IPS DF 4.7 (cell line): ENCODE data around the gene ADCY5.
A peak's percentile ranks its signal among the peaks of the same experiment; 100 is the strongest.

ENCODE experiments used
- DNase-seq: peaks from one replicate; pipeline ENCODE4 v3.0.0-alpha.2; 2013; ENCODE audit warnings: low spot score; ENCODE audit errors: extremely low read depth

ADCY5 gene

DNA sequence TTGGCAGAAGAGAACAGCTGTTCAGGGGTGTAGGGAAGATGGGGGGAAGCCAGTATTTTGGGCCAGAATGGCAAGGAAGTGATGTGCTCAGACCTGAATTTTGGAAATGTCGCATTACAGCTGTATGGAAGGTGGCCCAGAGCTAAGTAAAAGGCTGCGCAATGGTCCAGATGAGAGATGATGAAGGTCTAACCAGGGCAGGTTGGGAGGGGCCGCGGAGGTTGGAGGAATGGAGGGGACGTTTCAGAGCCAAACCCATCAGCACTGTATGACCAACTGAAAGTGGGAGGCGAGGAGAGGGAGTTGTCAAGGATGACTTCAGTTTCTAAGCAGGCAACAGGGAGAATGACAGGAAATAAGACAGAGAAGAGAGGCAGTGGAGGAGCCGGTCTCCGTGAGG lies 60.8 kb downstream of the ADCY5 start:
- no peak for DNase-seq

DNA sequence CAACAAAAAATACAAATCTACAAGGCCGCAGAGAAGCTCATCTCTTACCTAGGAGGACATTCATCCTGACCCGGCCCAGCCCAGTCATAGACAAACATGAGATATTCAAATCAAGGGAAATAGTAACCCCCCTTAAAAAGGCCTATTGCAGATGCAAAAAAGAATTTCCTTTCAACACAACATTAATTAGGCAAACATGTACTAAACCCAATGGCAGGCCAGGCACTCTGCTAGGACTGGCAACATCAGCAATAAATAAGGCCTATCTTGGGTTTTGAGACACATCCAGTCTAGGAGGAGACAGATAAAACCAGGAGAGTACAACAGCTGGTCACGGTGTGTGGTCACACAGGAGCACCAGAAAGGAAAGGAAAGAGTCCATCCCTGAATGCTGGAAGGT lies 61.4 kb downstream of the ADCY5 start:
- no peak for DNase-seq

DNA sequence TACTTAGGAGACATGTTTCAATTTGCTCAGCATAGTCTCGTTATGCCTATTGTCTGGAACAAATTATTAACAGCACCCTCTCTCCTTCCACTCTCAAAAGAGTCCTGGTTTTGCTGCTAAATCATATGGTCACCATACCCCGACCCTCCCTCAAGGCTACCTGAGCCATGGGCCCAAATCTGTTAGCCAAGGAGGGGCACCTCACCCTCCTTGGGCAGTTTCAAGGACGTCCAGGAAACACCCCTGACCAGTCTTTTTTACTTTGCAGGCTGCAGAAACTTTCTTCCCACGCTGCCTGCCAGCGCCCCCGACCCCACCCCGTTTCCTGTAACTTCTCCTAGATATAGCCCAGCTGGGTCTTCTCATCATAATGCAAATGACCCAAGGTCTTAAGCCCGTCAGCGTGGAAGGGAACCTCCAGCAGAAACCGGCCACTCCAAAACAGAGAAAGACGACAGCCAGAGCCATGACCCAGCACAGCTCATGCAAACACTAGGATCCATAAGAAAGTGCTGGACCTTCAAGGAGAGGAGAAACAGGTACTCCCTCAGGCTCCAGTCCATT lies 62.3 kb downstream of the ADCY5 start:
- DNase-seq = no peak

DNA sequence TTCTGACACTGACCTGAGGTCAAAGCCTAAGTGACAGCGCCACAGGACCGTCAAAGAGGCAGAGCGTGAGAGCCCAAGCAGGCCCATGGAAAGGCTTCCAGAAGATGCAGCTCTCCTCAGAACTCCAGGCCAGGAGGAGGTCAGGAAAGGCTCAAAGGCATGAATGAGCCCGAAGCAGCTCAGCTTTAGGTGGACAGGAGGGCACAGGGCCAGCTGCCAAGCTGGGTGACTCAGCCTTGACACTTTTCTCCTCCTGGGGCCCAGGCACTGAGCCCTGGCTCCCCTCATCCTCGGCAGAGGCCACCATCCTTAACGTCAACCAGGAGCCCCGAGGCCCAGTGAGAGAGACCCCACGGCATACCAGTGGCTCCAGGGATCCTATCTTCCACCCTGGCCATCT lies 62.9 kb downstream of the ADCY5 start:
- no peak for DNase-seq

DNA sequence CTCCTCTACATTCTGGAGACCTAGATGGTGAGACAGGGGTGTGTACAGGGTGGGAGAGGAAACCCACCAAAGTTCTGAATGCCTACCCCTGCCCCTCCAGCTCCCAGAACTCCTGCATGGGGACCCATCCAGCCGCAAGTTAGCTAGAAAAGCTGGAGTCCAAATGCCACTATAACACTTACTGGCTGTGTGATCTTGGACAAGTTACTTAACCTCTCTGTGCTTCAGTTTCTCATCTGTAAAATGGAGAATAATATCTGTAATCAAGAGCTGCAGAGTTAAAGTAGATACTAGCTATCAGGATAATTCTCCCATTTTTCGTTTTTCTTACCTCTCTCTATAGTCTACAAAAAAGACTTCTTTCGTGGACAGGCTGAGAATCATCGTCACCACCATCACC lies 63.4 kb downstream of the ADCY5 start:
- DNase-seq = no peak

DNA sequence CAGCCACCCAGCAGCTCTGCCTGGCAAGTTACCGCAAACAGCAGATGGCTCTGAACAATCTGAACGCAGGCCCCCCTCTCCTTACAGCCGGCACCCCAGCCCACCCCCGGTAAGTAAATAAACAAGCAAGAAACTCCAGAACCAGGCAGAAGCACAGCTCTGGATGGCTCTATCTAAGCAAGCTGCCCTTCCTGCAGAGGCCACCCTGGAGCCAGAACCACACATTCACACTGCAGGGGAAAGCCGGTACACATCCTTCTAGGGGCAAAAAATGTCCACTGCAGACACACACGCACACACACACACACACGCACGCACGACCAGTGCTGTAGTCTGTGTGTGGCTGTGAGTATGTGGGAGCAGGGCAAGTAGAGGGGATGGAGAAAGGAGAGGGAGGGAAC lies 63.9 kb downstream of the ADCY5 start:
- DNase-seq = no peak

DNA sequence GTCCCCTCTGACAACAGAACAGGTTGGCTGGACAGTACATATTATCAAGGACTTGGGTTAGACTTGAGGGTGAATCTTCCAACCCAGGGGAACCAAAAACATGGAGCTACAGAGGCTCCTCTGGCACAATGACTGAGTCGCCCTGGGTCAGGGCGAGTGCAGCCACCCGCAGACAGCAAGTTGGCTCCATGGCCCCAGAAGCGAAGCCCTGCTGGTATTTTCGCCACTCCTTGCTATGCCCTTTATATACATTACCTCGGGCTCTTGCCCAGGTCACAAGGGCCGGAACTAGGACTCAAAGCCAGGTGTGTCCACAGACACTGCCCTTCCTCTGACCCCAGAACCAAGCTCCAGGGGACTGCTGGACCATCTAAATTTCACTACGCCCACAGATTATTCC lies 64.6 kb downstream of the ADCY5 start:
- no peak for DNase-seq

DNA sequence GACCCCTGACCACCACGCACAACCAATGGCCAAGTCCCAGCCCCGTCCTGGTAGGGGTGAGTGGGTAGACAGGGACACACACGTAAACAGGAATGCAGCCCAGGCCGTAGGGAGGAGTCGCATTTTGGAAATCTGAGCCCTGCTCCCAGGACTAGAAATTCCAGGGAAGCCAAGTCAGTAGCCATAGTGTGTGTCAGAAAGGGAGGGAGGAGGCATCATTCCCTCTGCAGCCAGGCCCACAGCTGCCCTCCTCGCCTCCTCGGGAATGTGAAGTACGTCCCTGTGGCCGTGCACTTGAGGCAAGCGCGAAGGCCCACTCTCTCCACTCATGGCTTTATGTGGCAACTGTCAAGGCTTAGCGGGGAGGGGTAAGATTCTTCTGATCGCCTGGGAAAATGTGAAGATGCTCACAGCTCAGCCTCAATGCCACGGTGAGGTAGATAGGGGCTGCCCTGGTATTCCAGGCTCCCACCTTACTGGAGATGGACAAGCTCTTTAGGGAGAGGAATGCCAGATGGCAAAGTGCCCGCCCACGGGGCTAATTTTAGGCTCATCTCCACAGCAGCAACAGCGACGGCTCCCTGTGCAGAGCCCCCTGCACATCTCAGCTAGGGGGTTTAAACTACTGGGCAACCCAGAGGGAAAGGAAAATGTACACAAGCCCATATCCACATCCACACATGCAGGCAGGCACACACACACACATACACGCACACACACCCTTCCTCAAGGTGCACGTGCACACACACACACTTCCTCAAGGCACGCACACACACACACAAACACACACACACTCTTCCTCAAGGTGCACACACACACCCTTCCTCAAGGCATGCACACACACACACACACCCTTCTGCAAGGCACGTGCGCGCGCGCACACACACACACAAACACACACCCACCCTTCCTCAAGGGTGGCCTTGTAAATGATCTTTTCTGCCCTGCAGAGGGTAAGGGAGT lies 65.5 kb downstream of the ADCY5 start:
- DNase-seq = peak; percentile 11

DNA sequence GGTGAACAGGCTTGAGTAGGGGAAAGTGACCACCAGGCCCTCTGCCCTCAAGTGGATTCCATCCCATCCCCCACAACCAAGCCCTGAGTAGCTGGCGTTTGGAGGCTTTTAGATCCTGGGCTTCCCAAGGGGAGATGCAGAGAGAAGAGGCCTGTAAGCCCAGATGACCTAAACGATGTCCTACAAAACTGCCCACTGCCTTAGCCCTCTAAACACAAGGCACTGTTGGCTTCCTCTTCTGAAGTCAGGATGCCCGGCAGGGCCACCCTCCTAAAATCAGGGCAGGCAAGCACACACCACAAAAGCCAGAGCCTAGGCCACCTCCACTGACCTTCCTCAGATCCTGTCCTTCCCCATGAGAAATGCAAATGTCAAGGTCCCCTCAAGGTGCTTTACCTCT lies 68.6 kb downstream of the ADCY5 start:
- DNase-seq = no peak

DNA sequence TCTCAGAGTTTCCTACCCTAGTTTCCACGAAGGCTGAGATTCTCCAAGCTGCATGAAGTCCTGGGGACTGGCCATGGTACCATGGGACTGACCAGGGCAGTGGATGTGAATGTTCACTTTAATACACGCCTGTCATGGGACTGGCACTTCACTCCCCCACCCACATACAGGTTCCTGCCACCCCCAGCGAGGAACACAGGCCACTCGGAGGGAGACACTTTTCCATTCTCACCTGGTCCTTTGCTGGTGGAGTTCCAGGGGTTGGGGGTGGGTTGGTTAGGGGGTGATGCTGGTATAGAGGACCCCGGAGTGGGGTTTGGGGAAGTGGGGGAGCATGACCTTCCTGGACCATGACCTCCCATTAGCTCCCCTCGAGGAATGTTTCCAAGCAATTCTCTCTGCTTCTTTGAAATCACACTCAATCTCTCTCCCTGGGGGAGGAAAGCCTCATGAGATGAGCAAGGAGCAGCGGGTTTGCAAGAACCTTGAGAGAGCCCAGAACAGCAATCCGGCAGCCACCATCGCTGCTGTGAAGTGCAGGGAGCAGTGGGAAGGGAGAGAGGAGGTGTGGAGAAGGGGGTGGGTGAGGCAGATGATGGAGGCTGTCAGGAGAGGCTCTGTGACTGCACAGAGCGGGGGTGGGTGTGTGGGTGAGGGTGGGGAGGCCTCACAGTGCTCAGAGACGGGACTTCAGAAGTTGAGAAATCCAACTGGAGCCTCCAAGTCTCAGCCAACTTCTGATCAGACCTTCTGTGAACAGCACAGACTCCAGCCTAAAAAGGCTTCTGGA lies 69.7 kb downstream of the ADCY5 start:
- no peak for DNase-seq

DNA sequence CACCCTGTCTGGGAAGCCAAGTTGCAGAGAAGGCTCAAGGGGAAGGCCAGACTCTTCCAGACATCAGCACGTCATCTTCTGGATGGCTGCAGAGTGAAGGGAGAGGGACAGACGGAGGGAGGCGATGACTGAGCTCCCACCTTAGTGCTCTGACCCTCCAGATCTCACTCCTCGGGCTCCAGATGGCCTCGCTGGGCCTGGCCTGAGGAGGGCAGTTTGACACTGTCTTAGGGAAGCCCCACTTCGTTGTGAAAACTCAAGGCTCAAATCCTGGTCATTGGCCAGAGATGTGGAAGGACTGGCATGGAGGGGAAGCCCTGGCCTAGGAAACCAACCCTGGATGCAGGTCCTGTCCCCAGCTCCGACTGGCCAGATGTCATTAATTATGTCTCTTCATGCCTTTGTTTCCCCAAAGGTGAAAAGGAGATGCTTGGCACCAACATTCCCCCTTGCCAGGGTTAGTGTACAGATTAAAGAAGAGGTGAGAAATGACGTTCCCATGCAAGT lies 70.4 kb downstream of the ADCY5 start:
- DNase-seq = no peak

DNA sequence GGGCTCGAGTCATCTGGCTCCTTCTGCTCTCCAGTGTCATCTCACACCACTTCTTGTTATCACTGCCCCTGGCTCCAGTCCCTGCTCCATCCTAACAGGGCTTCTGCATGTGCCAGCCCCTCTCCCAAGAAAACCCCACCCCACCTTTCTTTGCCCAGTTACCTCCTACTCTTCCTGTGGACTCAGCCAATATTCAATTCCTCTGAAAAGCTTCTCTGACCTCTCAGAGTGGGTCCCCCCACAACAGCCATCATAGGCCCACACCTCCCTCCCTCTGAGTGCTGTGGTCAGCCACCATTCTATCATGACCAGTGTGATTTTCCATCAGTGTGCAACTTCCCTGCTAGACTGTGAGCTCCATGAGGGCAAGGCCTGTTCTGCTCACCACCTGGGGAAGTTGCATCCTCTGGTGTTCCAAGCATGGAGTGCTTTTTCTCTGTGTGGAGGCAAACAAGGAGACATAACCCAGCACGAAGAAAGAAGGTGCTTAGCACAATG lies 71.6 kb downstream of the ADCY5 start:
- DNase-seq = no peak

DNA sequence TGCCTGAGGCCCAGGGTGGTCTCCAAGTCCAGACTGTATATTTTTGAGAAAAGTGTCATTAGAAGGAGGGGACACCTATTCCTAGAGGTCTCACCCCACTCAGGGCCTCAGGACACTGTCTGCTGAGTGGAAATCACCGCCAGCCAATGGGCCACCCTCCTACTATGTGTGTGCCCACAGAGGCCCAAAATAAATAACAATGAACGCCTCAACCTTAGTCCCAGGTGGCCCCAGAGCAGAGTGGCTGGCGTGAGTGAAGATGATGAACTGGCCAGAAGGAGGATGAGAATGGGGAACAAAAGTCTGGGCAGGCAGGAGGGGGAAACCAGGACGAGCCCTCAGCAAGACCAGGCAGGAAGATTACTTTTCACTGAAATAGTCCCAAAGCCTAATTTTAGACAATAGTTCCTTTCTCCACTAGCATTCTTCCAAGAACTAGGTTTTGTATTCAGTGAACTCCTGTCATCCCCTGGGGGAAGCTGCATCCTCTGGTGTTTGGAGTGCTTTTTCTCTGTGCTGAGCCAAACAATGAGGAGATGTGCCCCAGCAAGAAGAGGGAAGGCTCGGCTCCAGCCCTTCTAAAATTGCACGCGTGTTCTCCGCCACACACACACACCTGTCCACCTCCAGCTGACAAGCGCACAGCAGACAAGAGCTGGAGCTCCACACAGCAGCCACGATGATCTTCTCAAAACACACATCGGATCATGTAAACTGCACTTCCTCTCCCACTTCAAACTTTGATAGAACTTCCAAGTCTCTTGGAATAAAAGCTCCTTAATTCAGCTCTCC lies 72.2 kb downstream of the ADCY5 start:
- no peak for DNase-seq

DNA sequence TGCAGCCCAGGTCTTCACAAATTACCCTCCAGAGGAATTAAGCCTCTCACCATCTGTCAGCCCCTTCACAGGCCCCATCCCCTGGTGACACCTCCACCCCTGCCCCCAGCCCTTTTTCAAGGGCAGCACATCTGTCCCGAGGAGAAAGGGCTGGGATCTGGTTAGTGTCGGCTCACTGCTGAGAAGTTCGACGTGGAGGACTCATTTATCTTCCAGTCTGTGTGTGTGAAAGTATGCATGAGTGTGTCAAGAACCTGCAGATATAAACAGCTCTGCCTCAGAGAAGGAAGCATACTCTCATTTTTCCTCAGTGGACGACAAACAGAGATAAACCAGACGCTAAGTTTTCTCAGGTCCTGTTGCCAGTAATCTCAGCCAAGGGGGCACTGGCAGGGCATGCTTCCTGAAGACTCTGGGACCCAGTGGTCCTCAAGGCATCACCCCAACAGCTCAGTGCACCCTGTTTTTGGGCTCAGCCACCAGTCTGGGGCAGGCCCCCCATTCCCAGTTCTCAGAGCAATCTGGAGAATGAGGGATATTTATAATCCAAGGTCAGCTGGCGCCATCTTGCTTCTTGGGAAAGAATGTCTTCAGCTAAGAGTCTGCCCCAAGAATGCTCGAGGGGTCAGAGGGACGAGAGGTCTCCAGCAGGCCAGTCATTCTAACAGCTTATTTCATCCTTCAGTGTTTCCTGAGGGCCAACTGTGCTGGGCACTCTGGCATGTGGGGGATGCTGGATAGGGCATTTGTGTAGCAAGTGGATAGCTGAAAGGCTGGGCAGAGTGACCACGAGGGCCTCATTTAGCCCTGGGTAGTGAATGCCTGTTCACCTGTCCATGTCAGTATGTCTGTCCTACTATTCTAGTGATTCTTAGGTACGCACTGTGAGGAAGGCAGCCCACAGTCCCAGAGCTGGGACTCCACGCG lies 73.6 kb downstream of the ADCY5 start:
- no peak for DNase-seq

DNA sequence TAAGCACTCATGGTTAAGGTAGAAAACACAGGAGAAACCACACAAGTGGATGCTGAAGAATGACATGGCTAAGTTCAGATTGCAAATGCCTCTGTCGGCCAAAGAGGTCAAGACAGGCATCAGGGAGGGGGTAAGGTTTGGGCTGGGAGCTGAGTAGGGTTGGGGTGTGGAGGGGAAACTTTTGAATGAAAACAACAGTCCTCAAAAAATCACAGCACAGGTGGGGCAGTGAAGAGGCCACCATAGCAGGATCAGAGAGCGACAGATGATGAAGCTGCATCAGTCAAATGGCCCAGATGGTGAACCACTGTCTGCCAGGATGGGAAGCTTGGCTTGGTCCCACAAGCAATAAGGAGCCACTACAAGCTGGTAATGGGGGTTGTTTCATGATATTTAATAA lies 74.9 kb downstream of the ADCY5 start:
- no peak for DNase-seq

DNA sequence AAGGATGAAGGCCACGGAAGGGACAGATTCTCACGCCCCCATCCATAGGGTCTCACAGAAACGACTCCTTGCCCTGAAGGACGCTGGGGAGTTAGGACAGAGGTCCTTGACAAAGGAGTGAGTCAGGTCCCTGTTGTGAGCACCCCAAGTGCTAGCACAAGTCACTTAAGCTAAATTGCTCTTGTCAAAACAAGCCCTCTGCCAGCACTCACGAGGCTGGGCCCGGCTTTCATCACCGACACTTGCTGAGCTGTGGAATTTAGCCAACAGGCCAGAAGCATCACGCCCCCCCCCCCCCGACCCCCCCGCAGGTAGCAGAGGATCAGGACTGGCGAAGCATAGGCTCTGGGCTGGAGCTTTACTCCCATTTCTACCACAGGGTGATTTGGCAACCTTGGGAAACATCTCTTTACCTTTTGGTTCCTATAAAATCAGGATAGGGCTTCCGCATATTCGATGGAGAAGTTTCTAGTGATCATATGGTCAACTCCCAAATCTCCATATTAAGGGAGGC lies 75.4 kb downstream of the ADCY5 start:
- no peak for DNase-seq

DNA sequence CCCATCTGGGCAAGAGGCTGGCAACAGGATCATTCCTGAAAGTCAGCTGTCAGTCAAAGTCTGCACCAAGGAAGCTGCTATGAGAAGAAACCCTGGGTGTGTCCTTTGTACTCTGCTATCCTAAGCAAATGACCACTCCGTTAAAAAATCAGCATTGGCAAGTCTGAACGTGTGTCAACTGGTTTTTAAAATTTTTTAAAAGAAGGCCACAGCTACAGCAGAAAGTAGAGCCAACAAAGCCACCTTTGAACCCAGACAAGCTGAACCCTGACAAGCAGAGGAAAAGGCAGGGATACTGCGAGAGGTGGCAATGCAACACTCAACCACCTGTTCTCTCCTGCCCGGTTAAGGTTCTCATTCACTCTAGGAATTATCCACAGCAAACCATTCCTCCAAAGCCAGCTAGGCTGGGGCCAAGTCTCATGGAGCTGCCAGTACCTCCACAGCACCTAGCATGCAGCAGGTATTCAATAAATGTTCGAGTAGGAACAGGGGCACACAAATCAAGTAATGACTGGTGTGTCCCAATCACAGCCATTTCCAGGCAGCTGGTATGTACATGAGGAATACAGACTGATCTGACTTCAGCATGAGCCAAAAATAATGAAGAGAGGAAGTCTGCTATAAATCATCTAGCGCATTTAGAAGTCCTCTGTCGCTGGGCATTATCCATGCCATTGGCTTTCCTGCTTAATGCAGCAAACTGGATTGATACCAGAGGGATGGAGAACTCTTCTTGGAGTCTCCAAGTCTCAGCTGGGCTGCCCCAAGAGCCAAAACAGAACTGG lies 76.0 kb downstream of the ADCY5 start:
- no peak for DNase-seq

DNA sequence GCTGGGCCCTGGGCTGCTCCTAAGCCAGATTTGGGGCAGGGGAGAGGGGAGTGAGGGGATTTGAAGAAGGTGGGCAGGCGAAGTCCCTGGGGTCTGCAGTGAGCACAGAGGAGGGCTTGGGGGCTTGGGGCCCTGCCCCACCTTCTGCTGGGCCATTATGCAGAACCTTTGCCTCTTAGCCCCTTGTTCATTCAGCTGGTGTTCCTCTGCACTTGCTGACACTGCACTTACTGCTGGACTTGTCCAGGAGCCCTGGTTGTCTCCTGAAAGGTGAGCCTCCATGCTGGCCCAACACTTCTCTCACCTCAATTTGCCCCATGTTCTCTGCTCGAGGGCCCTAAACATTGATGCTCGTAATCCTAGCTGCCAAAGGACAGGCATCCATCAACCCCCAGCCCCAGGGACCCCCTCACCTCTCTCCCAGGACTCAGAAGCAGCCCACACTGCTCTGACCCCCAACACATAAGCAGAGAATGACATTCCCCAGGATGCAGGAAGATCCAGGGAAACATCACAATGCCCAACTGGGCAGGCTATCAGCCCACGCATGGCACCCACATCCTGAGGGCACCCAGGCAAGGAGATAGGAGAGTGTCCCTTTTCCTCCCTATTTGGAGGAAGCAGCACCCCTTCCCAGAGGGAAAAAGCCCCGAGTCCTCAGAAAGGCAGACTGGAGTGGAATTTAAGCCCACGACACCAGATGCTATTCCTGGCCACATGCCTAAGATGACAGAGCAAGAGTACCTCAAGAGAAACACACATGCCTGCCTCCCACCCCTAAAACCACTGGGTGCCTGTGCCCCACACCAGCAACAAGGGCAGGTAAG lies 76.8 kb downstream of the ADCY5 start:
- DNase-seq = no peak
